GM23338 (cell line): ENCODE data around the gene COL16A1.

Source experiments
- CTCF ChIP-seq, 2 experiments: fragments of 200-600 bp in 1 of 2; sonication (generic) in 1 of 2; conservative IDR thresholded peaks; 2 replicates each; pipeline versions ENCODE4 v1.5.1 to v1.6.1; 2016 to 2017; ENCODE audit warnings: antibody characterized with exemption in 2 of 2, low read depth in 2 of 2, mild to moderate bottlenecking in 2 of 2, moderate library complexity in 1 of 2
- EZH2 ChIP-seq: fragments of 200-600 bp; sonication (generic); IDR thresholded peaks from one replicate; pipeline ENCODE4 v1.8.0; 2017; ENCODE audit warnings: antibody characterized with exemption, mild to moderate bottlenecking, low read depth; ENCODE audit not compliant: unreplicated experiment
- POLR2AphosphoS5 ChIP-seq: IDR thresholded peaks from 2 replicates; pipeline ENCODE4 v1.6.1; 2016; ENCODE audit warnings: antibody characterized with exemption, low read depth

- TF ChIP-seq POLR2AphosphoS5, result peak; percentile 84
- no peak for TF ChIP-seq CTCF (conservative IDR thresholded peaks at IDR 0.05; ENCODE audit: low read depth in 2 of 2)
- TF ChIP-seq EZH2, result no peak
Observed at GRCh38 chr1:31644560-31645273, 59.1 kb downstream of the COL16A1 start, which contains the start of gene PEF1.
